CD4-positive, alpha-beta T cell treated with Interleukin-1 beta for 1 hour (primary cell): ENCODE measurements around the gene CD22.

Source experiments
- DNase-seq, 2 donors: peaks; one replicate each; pipeline ENCODE4 v3.0.0-alpha.2; 2020 to 2022

CD22 gene

GRCh38 chr19:35392742-35393715, 64.0 kb downstream of the CD22 start:
- DNase-seq, result no peak

GRCh38 chr19:35395382-35396199, 66.6 kb downstream of the CD22 start:
- no peak for DNase-seq

- no peak for DNase-seq
Observed at GRCh38 chr19:35396240-35396885, 67.4 kb downstream of the CD22 start.
